HG03571 (cell line): ENCODE measurements around the gene PCBP3.

ENCODE experiments used
- ATAC-seq: cut with Tn5 transposase; IDR thresholded peaks from one replicate; pipeline ENCODE4 v1.9.1; 2021; ENCODE audit not compliant: unreplicated experiment

PCBP3 gene

GRCh38 chr21:45900034-45900868, 256.7 kb downstream of the PCBP3 start:
- no peak for ATAC-seq

- ATAC-seq = no peak
These were observed 257.7 kb downstream of the PCBP3 start for GRCh38 chr21:45901061-45901690.

- no peak for ATAC-seq
These were observed 258.9 kb downstream of the PCBP3 start for GRCh38 chr21:45902292-45902995.

GRCh38 chr21:45905196-45905595, 261.7 kb downstream of the PCBP3 start:
- ATAC-seq = no peak

- ATAC-seq = no peak
These were observed 262.8 kb downstream of the PCBP3 start for GRCh38 chr21:45906196-45906805.

- no peak for ATAC-seq
These were observed 263.3 kb downstream of the PCBP3 start for GRCh38 chr21:45906859-45907258.

GRCh38 chr21:45908536-45909237, 265.2 kb downstream of the PCBP3 start:
- ATAC-seq = no peak

- ATAC-seq = no peak
These were observed 265.9 kb downstream of the PCBP3 start for GRCh38 chr21:45909238-45909988.

- no peak for ATAC-seq
These were observed 266.6 kb downstream of the PCBP3 start for GRCh38 chr21:45910155-45910547.

GRCh38 chr21:45910548-45911221, 267.2 kb downstream of the PCBP3 start:
- ATAC-seq = no peak

- ATAC-seq = no peak
These were observed 268.3 kb downstream of the PCBP3 start for GRCh38 chr21:45911806-45912325.

- ATAC-seq = no peak
These were observed 269.3 kb downstream of the PCBP3 start for GRCh38 chr21:45912611-45913417.

- ATAC-seq = no peak
These were observed 269.9 kb downstream of the PCBP3 start for GRCh38 chr21:45913418-45913765.

- no peak for ATAC-seq
These were observed 270.4 kb downstream of the PCBP3 start for GRCh38 chr21:45913886-45914285.

GRCh38 chr21:45914321-45914845, 270.9 kb downstream of the PCBP3 start:
- no peak for ATAC-seq

GRCh38 chr21:45916011-45916840, 272.7 kb downstream of the PCBP3 start:
- ATAC-seq = no peak

- ATAC-seq = no peak
These were observed 273.7 kb downstream of the PCBP3 start for GRCh38 chr21:45917241-45917640.
